B cell (primary cell): Measurements from ENCODE around the gene NOTCH1. TPM values are rescaled to one million over a fixed set of nuclear protein-coding genes. Genes with fewer than 3 reads are reported as not detected.
A peak's percentile ranks its signal among the peaks of the same experiment; 100 is the strongest.

Experiments used
- ATAC-seq: fragments of 200-7000 bp; cut with Tn5 transposase; one replicate; pipeline ENCODE4 v1.10.0; 2021; ENCODE audit warnings: low read depth, mild to moderate bottlenecking, moderate number of reproducible peaks, moderate library complexity
- CTCF ChIA-PET: fragments of 350-600 bp; sonication (Branson Sonifier 250); formaldehyde crosslinking; loops from one replicate; lab custom pipeline; 2021; ENCODE audit warnings: antibody characterized with exemption, inconsistent platforms; lab: Charles Lee
- POLR2A ChIA-PET: fragments of 350-600 bp; sonication (Branson Sonifier 250); formaldehyde crosslinking; loops from one replicate; lab custom pipeline; 2021; ENCODE audit warnings: antibody characterized with exemption; lab: Charles Lee
- DNase-seq: peaks from one replicate; pipeline ENCODE4 v3.0.0; 2013
- H2AFZ ChIP-seq: 2 replicates; pipeline ENCODE4 v1.6.1; 2012; ENCODE audit warnings: mild to moderate bottlenecking, low read depth, low read length; ENCODE audit not compliant: insufficient read depth, poor library complexity, severe bottlenecking
- H3K27ac ChIP-seq, 2 donors: 1 replicate in 1 of 2; 2 replicates in 1 of 2; pipeline ENCODE4 v1.5.1; 2012 to 2013; ENCODE audit warnings: low read length in 2 of 2, mild to moderate bottlenecking in 2 of 2, moderate library complexity in 1 of 2
- H3K27me3 ChIP-seq, 4 experiments: fragments of 200-600 bp in 1 of 4; sonication (generic) in 1 of 4; replicated peaks in 1 of 4; 1 replicate in 2 of 4; 2 replicates in 2 of 4; pipeline versions ENCODE4 v1.6.1 to v1.7.0; 2013 to 2016; ENCODE audit warnings: low read length in 3 of 4, mild to moderate bottlenecking in 2 of 4, mixed read lengths in 1 of 4, moderate library complexity in 1 of 4; ENCODE audit not compliant: insufficient read depth in 4 of 4, control insufficient read depth in 3 of 4; ENCODE audit errors: control extremely low read depth in 1 of 4
- H3K36me3 ChIP-seq, 2 experiments: replicated peaks in 1 of 2; 1 replicate in 1 of 2; 2 replicates in 1 of 2; pipeline versions ENCODE4 v1.6.1 to v1.7.1; 2013; ENCODE audit warnings: low read length in 1 of 2; ENCODE audit not compliant: insufficient read depth in 2 of 2, control insufficient read depth in 1 of 2; ENCODE audit errors: control extremely low read depth in 1 of 2, extremely low read depth in 1 of 2
- H3K4me1 ChIP-seq, 2 donors: fragments of 200-600 bp in 1 of 2; sonication (generic) in 1 of 2; 1 replicate in 1 of 2; 2 replicates in 1 of 2; pipeline versions ENCODE4 v1.5.1 to v1.6.1; 2013 to 2017; ENCODE audit warnings: low read length in 2 of 2; ENCODE audit not compliant: control insufficient read depth in 2 of 2, insufficient read depth in 2 of 2
- H3K4me2 ChIP-seq: replicated peaks from 2 replicates; pipeline ENCODE3; 2012; ENCODE audit warnings: mild to moderate bottlenecking, low read depth, low read length; ENCODE audit not compliant: poor library complexity, severe bottlenecking
- H3K4me3 ChIP-seq, 5 experiments: fragments of 200-600 bp in 1 of 5; sonication (generic) in 1 of 5; 1 replicate in 3 of 5; 2 replicates in 2 of 5; pipeline versions ENCODE4 v1.5.1 to v1.7.0; 2011 to 2016; ENCODE audit warnings: low read length in 4 of 5, mild to moderate bottlenecking in 4 of 5, low read depth in 2 of 5, control low read depth in 1 of 5, moderate library complexity in 1 of 5; ENCODE audit not compliant: insufficient read depth in 1 of 5; ENCODE audit errors: control extremely low read depth in 1 of 5, extremely low read depth in 1 of 5
- H3K79me2 ChIP-seq: fragments of 200-600 bp; sonication (generic); one replicate; pipeline ENCODE4 v1.6.0; 2016; ENCODE audit warnings: low read length; ENCODE audit not compliant: control insufficient read depth, insufficient read depth
- H3K9ac ChIP-seq: fragments of 200-600 bp; sonication (generic); 2 replicates; pipeline ENCODE4 v1.6.1; 2017; ENCODE audit warnings: mild to moderate bottlenecking, low read length, moderate library complexity
- H3K9me3 ChIP-seq, 3 donors: one replicate each; pipeline versions ENCODE4 v1.6.1 to v1.7.1; 2013; ENCODE audit warnings: low read length in 2 of 3; ENCODE audit not compliant: control insufficient read depth in 2 of 3, insufficient read depth in 1 of 3; ENCODE audit errors: control extremely low read depth in 1 of 3
- H4K20me1 ChIP-seq: 2 replicates; pipeline ENCODE4 v1.6.0; 2012; ENCODE audit warnings: mild to moderate bottlenecking, low read length; ENCODE audit not compliant: insufficient read depth, control insufficient read depth, poor library complexity, severe bottlenecking
- H3K27ac Mint-ChIP-seq: one replicate; pipeline ENCODE4 v1.8.0; 2021; ENCODE audit warnings: mixed read lengths
- H3K27me3 Mint-ChIP-seq: one replicate; pipeline ENCODE4 v1.8.0; 2021; ENCODE audit warnings: mixed read lengths
- H3K4me1 Mint-ChIP-seq: one replicate; pipeline ENCODE4 v1.8.0; 2021; ENCODE audit warnings: mixed read lengths
- H3K4me3 Mint-ChIP-seq: one replicate; pipeline ENCODE4 v1.8.0; 2021; ENCODE audit warnings: mixed read lengths
- H3K9me3 Mint-ChIP-seq: one replicate; pipeline ENCODE4 v1.8.0; 2022; ENCODE audit warnings: mixed read lengths; ENCODE audit not compliant: insufficient read depth
- CTCF ChIP-seq: fragments of 200-600 bp; IDR thresholded peaks from one replicate; pipeline ENCODE4 v1.8.0; 2022; ENCODE audit warnings: antibody characterized with exemption, mild to moderate bottlenecking
- EZH2 ChIP-seq: IDR thresholded peaks from 2 replicates; pipeline ENCODE4 v1.6.1; 2012; ENCODE audit warnings: borderline replicate concordance, low read depth, mild to moderate bottlenecking, moderate library complexity, low read length; ENCODE audit not compliant: insufficient read depth, poor library complexity, severe bottlenecking
- WGBS: methylation state at CpG from one replicate; pipeline ENCODE4 v1.1.5; 2013; ENCODE audit warnings: missing lambda C conversion rate; ENCODE audit not compliant: insufficient coverage; 5-methylcytosine and 5-hydroxymethylcytosine counted together
- intact Hi-C: fragments of 100-400 bp; cut with micrococcal nuclease; formaldehyde crosslinking; loops from one replicate; pipeline ENCODE4 v1.10.0; 2022
- polyA plus RNA-seq: library from polyadenylated mRNA; depleted of rRNA; stranded (reverse); fragments of >200 nt; gene quantifications from 2 replicates; pipeline ENCODE4 v1.2.3, GENCODE V29; 2012
- total RNA-seq, 2 donors: library from RNA; stranded (reverse); fragments of 120-200 nt in 1 of 2; gene quantifications; 1 replicate in 1 of 2; 2 replicates in 1 of 2; pipeline versions ENCODE4 v1.2.3 to v1.2.4, GENCODE V29; 2013 to 2022

NOTCH1 gene
- total and polyA plus RNA-seq, 2 donors (not counting 1 experiment from before 2014, with no cell fraction given) = 16.6 to 38.5 TPM

GRCh38 chr9:136484153-136485048 is 61.4 kb downstream of the NOTCH1 start:
- ChIA-PET CTCF (interaction anchor here (0.7 to 9.0 kb wide), 12 partner anchors 44 to 188 kb away, joined by 3 to 153 read pairs (median 6); no protein-coding TSS in a partner anchor), POLR2A (interaction anchor here (0.8 to 1.0 kb wide), 3 partner anchors 55 to 216 kb away, joined by 3 to 4 read pairs (median 3); no protein-coding TSS in a partner anchor)
- ATAC-seq (no peak), DNase-seq (no peak)
- H4K20me1 ChIP-seq = peaks cover 45% of the 10 kb centered on the region
- H3K36me3 ChIP-seq = no peaks in the 10 kb centered on the region
- no peaks in the 10 kb centered on the region for H3K9me3 Mint-ChIP-seq
- peaks cover 30% of the 10 kb centered on the region for H3K4me1 Mint-ChIP-seq
- intact Hi-C loops = loop anchor here (5.0 kb wide), 1 partner anchor 508 kb away; the partner anchor contains the start of gene PAXX
- H3K27ac Mint-ChIP-seq = peak overlapping the region; percentile 67
- H3K79me2 ChIP-seq = peaks cover 31% of the 10 kb centered on the region
- H3K4me3 Mint-ChIP-seq = peak overlapping the region; percentile 71
- H3K27ac ChIP-seq = peak overlapping the region in 1 of 2 donors; percentile 98
- TF ChIP-seq CTCF (no peak), EZH2 (no peak)
- peak overlapping the region; percentile 79 for H3K9ac ChIP-seq
- 40% methylated on average over 59 of the region's 59 CpGs for WGBS
- peaks cover 25 to 32% of the 10 kb centered on the region in 2 donors for H3K4me1 ChIP-seq
- peak overlapping the region; percentile 99 for H3K4me2 ChIP-seq
- no peaks in the 10 kb centered on the region for H3K27me3 Mint-ChIP-seq
- peak overlapping the region in 4 of 5 experiments; percentile 59 to 75 (median 65) for H3K4me3 ChIP-seq
- H3K27me3 ChIP-seq = peaks cover 0 to 10% (median 2%) of the 10 kb centered on the region in 4 experiments
- no peaks in the 10 kb centered on the region for H3K9me3 ChIP-seq
- peak overlapping the region; percentile 72 for H2AFZ ChIP-seq
